ENCODE measurements around the gene PDE7B.

DNA sequence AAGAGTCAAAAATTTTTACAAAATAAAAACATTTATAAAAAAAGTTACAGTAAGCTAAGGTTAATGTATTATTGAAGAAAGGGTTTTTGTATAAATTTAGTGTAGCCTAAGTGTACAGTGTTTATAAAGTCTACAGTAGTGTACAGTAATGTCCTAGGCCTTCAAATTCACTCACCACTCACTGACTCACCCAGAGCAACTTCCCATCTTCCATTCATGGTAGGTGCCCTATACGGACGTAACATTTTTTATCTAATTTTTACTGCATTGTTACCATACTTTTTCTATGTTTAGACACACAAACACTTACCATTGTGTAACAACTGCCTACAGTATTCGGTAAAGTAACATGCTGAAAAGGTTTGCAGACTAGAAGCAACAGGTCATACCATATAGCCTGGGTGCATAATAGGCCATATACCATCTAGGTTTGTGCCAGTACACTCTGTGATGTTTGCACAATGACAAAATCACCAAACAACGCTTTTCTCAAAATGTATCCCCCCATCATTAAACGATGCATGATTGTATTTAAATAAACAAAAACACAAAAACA lies 392.6 kb downstream of the PDE7B start:
- TF ChIP-seq, protein P1, sequence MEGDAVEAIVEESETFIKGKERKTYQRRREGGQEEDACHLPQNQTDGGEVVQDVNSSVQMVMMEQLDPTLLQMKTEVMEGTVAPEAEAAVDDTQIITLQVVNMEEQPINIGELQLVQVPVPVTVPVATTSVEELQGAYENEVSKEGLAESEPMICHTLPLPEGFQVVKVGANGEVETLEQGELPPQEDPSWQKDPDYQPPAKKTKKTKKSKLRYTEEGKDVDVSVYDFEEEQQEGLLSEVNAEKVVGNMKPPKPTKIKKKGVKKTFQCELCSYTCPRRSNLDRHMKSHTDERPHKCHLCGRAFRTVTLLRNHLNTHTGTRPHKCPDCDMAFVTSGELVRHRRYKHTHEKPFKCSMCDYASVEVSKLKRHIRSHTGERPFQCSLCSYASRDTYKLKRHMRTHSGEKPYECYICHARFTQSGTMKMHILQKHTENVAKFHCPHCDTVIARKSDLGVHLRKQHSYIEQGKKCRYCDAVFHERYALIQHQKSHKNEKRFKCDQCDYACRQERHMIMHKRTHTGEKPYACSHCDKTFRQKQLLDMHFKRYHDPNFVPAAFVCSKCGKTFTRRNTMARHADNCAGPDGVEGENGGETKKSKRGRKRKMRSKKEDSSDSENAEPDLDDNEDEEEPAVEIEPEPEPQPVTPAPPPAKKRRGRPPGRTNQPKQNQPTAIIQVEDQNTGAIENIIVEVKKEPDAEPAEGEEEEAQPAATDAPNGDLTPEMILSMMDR (IDR thresholded peaks at IDR 0.05), result no peak
- TF ChIP-seq POLR2A (IDR thresholded peaks at IDR 0.05; ENCODE audit: low read depth), result no peak
